Activated T-helper 9 cell treated with anti-CD3 and anti-CD28 coated beads, Interleukin-2, amount 50 U/mL, for 16 hours (primary cell): ENCODE data around the gene TBCC.
"Not testable (repeated sequence)": the region's sequence is repeated elsewhere in the genome, so short reads cannot be mapped to it uniquely, and the experiment has no call there.

Experiments
- DNase-seq: peaks from one replicate; pipeline ENCODE4 v3.0.0-alpha.2; 2020; ENCODE audit warnings: low read depth

The TBCC gene

DNA sequence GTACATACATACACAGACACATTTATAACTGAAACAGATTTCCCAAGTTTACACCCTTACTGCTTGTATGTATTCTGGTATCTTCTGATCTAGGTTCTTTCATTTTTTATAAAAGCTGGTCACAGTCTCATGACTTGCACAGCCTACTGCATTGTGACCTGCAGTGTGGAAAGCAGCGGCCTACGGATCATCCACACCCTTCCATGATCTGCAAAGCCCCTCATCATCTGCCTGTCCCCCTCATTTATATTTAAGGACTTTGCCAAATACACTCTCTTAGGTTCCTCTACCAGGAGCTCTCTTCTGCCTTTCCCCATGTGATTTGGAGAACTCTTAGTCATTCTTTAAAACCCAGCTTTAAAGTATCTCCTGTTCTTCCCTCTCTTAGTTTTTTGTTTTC lies 23.9 kb upstream of the TBCC start:
- no peak for DNase-seq

DNA sequence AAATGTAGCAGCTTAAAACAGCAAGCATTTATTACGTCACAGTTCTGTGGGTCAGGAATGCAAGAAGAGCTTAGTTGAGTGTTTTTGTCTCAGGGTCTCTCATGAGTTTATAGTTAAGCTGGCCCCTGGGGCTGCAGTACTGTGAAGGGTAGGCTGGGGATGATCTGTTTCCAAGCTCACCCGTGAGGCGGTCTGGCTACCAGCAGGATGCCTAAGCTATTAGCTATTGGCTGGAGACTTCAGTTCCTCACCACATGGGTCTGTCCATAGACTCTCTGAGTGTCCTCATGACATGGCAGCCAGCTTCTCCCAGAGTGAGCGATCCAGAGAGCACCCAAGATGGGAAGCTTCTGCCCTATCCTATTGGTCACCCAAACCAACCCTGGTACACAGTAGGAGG lies 23.1 kb upstream of the TBCC start:
- no peak for DNase-seq

DNA sequence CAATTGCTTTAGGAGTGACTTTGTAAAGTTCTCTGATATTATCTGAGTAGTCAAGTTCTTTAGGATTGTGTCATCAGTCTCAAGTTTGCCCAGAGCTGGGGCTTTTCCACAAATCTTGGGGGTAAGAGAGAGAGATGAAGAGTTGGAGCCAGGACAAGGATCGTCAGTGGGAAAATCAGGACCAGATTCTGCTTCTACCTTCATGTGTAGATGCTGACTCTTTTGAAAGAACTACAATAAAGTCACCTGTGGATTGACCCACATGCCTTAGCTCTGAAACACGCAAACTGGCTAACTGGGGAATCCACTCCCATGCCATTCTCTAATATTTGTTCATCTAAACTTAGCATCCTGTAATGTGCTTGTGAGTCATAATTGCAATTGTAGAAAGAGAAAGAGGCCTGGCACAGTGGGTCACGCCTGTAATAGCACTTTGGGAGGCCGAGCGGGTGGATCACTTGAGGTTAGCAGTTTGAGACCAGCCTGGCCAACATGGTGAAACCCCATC lies 20.3 kb upstream of the TBCC start:
- no peak for DNase-seq

DNA sequence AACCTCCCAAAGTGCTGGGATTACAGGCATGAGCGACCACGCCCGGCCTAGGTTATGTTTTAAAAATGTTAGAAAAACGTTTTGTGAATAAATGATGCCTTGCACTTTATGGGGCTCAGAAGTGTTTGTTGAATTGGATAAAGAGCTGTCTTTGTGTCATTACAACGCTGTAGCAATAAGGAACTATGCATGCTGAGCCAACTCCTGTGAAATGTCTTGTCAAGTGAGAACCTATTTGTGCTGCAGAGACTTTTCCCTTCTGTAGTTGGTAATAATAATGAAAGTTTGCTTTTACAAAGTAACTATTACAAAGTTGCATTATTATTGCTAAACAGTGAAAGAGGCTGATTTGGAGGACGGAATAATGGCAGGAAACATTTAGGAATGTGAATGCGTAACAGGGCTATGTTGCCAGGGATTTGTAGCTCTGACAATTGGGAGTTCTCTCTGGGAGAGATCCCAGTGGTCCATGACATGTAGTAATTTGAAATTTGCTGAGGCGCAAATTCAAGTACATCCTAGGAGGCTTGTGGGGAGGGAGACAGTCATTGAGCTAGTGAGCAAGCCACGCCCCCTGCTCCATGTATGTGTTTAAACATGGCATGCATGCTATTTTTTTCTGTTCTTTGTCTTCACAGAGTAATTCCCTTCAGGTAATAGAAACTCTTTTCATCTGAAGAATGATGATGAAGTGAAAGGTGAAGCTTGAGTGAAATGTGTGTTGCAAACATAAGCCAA lies 19.2 kb upstream of the TBCC start:
- no peak for DNase-seq

DNA sequence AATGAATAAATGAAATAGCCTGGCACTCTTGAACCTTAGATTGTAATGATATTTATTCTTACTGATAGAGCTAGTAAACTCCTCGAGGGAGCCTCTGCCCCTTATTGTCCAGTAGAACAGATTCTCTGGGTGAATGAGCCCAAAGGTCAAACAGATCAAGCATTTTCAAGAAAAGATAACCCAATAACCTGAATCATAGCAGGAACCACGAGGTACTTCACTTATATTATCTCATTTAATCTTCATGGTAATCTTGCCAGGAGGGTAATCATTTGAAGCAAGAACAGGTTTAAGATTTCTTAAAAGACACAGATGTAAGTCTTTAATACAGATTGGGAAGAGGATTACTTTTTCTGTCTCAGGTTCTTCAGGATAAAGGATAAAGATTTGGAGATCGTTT lies 17.0 kb upstream of the TBCC start:
- DNase-seq, result no peak

DNA sequence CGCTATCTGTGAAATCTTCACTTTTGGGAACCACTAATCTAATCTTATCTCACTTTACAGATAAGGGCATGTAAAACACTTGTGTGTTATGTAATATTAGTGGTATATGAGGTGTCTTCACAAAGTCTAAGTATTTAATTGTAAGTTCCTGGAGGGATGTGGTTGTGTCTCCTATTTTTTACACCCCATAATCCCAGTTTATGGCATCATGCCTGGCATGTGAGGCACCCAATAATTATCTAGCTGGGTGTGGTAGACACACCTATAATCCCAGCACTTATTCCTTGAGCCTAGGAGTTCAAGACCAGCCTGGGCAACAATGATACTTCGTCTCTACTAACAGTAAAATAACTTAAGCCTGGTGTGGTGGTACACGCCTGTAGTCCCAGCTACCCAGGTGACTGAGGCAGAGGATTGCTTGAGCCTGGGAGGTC lies 16.5 kb upstream of the TBCC start:
- DNase-seq, result no peak

DNA sequence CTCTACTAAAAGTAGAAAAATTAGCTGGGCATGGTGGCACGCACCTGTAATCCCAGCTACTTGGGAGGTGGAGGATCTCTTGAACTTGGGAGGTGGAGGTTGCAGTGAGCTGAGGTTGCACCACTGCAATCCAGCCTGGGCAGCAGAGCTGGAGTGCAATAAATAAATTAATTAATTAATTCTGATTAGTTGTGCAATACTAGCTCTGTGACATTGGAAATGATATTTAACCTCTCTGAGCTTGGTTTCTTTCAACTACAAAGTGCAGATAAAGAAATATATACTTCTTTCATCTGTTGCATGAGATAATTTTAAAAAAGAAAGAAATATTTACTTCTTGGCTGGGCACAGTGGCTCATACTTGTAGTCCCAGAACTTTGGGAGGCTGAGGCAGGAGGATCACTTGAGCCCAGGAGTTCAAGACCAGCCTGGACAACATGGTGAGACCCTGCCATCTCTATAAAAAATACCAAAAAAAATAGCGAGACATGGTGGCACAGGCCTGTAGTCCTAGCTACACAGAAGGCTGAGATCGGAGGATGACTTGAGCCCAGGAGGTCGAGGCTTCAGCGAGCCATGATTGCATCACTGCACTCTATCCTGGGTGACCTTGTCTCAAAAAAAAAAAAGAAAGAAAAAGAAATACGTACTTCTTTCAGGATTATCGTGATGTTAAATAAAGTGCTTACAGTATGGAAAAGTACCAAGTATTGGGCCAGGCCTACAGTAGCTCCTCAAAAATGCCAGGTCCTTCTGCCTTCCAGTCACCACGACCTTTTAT lies 15.6 kb upstream of the TBCC start:
- no peak for DNase-seq

DNA sequence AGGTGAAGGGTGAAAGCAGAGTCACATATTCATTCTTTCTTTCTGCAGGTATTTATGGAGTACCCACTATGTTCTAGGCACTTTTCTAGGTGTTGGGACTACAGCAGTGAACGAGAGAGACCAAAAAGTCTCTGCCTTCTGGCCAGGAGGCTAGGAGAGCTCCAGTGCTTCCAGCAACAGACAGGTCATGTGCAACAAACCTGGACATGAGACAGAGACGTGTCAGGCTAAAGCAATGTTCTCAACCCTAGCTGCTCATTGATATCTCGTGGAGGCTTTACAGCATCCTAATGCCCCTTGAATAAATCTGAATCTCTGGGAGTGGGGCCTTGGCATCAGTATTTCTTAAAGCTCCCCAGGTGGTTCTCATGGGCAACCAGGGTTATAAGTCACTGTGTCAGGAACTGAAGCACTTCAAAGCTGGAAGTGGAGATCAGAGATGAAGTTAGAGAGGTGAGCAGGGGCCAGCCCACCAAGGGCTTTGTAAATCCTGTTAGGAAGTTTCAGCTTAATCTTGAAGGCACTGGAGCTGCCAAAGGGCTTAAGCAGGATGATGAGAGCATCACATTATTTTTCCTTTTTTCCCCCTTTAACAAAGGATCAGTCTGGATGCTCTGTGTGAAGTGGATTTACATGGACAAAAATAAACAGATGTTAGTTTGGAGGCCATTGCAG lies 13.0 kb upstream of the TBCC start:
- DNase-seq, result no peak

DNA sequence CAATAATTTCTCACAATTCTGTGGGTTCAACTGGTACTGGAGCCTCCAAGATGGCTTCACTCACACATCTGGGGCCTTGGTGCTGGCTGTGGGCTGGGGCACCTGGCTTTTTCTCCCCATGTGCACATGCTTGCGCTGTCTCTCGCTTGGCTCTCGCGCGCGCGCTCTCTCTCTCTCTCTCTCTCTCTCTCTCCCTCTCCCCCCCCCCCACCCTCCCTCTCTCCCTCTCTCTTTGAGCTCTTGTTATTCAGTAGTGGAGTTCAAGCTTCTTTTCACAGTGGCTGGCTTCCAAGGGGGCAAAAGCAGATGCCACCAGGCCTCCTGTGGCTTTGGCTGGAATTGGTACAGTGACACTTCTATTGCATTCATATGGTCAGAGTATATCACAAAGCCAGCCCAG lies 10.8 kb upstream of the TBCC start:
- DNase-seq, result no peak

DNA sequence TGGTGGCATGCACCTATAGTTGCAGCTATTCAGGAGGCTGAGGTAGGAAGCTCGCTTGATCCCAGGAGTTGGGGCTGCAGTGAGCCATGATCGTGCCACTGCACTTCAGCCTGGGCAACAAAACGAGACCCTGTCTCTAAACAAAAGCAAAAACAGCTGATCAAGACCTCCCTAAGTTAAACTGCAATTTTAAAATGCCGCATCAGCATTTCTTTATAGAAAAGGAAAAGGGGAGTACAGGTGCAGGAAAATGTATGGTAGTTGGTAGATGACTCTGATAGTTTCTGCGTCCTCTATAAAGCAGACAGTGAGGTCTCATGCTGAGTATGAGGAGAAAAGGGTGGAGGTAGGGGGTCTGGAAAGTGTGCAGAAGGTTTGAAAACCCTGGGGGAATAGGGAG lies 8.9 kb upstream of the TBCC start:
- DNase-seq, result no peak

DNA sequence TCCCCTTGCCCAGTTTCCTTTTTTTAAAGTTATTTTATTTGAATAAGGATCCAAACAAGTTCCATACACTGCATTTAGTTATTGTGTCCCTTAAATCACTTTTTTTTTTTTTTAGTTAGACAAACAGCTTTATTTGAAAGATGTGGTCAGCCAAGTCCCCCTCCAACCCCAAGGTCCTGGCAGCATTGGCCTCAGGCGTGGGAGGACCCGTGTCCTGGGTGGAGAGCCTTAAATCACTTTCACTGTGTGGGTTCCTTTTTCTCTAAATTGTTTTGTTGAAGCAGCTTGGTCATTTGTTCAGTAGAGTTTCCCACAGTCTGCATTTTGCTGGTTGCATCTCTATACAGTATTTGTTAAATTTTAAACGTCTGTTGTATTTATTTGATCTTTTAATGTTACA lies 5.2 kb upstream of the TBCC start:
- no peak for DNase-seq

DNA sequence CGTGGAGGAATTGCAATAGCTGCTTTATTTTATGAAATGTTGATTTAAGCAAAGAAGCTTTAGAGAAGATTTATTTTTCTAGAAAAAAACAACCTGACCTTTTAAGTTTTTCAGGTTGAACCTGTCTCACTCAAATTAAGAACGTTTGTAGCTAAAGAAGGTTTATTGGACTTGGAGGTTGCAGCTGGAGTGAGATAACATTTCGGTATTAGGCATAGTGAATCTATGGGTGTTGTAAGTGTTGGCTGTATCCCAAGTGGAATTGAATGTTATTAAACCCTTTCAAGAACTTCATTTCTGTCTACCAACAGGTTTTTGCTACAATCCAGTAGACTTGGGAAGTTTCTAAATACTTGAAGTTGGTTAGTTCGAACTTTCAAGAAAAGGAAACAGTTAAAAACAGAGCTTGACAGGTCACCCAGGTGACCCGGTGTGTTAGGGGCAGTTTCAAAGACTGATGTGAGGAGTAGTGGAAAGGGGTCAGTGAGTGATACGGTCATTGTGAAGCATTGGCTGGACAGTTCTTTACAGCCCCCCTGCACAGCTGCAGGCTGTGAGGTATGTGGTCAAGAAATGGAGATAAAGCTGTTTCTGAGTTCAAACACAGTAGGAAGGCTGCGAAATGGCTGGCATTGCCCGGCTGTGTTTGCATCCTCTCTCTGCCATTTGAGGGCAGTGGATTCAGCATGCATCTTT lies 2.4 kb upstream of the TBCC start:
- no peak for DNase-seq

DNA sequence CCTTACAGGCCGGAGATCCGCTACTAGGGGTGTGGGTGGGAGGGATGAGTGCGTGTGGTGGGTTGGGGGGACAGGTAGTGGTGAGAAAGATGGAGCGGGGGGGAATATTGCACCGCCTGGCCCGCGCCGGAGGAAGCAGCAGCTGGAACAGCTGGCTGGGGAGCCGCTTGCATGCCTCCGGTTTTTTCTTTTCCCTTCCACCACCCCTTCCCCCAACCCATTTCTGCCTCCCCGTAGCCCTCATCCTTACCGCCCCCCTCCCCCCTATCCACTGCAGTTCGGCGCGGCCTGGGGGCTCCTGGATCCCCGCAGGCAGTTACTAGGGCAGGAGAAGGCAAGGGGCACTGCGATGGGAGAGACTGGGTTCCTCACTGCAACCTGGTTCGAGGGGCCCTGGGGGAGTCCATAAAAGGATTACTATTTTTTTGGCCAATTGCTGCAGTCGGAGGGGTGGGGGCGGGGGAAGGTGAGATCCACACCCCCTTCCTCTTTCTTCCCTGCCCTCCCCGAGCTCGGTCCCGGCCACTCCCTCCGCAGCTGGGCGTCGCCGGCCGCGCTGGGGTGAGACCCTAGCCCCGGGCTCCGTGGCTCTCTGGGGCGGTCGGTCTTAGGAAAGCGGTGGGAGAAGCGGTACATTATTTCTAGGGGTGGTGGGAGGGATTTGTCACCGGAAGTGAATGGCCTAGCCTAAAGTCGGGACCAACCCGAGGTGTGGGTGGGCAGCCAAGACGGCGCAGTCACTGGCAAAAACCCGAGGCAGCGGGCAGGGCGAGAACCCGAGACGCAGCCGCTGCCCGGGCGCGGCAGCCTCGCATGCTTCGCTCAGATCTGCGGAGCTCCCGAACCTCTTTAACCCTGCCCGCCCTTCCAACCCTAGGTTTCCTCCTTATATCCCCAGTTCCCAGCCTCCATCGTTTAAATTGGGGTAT lies 824 bp upstream of the TBCC start:
- peak; percentile 66 for DNase-seq

DNA sequence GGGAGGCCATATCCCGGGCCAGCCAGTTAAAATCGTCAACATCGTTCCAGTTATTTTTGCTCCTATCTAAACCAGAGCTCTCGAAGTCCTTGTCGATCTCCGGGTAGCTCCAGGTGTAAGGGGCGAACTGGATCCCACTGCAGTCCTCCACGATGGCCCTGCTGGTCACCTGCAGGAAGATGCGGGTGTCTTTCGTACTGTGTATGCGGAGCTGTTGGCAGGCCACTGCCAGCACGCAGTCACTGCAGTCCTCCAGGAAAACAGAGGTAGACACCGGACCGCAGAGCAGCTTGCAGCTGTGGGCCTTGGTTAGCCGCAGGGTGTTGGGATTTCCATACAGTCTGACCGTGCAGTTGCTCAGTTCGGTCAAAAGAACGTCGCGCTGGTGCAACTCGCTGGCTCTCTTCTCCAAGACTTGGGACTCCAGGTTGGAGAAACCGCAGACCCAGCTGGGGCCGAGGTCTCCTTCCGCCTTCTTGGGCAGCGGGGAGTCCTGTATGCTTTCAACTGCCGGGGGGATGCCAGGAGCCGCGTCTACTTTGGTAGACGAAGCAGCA lies 742 bp downstream of the TBCC start:
- DNase-seq, result no peak

DNA sequence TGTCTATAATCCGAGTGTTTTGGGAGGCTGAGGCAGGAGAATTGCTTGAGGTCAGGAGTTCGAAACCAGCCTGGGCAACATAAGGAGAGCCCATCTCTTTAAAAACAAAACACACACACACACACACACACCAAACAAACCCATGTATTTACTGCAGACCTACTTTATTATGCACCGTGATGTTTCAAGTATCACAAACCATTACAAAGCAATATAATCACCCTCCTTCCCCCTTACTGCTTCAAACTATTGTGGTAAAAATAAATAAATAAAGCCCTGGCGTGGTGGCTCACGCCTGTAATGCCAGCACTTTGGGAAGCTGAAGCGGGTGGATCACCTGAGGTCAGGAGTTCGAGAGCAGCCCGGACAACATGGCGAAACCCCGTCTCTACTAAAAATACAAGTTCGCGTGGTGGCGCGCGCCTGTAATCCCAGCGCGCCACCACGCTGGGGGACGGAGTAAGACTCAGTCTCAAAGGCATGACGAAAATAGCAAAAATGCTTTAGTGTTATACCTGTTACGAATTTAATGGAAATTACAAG lies 1.5 kb downstream of the TBCC start:
- no peak for DNase-seq

DNA sequence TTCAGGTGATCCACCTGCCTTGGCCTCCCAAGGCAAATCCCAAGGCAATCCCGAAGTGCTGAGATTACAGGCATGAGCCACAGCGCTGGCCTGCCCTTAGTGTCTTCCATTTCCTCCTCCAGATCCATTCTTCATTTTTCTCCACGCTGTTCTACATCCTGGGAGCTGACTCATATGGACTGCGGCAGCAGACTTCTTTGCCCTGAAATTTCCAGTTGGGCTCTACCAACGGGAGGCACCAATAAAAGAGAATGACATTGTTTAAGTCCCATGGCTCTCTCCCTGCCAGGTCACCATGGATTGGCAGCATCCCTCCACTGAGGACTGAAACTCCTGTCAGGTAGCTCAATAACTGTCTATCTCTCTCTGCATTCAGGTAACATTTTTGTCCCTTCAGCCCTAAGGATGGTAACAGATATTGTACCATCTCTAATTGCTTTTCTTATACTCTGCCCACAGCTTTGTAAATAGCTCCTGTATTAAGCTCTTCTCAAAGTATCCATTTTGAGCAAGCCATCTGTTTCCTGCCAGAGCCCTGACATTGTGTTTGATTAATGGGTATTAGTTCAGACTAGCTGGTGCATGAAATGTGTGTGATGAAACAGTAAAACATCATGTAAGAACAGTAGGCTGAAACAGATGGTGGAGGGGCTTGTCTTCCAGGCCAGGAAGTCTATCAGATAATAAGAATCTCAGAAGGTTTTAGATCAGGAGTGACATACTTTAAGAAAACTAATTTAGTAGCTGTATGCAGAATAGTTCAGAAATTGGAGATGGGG lies 3.6 kb downstream of the TBCC start:
- DNase-seq, result no peak

DNA sequence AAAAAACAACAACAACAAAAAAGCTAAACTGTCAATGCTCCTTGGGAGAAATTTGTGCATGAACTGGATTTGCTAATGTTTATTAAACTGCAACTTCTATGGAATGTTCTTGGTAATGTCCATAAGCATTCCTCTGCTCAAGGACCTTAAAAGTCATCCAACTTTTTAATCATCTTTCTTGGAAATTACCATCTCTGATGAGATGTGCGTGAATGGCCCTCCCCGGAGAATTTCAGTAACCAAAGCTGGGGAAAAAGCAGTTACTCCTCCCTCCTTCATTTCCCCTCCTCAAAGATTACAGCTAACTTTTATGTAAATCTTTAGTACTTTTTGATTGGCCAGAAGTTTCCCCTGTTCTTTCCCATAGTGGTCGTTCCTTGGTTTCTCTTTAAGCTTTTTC lies 5.2 kb downstream of the TBCC start:
- no peak for DNase-seq

DNA sequence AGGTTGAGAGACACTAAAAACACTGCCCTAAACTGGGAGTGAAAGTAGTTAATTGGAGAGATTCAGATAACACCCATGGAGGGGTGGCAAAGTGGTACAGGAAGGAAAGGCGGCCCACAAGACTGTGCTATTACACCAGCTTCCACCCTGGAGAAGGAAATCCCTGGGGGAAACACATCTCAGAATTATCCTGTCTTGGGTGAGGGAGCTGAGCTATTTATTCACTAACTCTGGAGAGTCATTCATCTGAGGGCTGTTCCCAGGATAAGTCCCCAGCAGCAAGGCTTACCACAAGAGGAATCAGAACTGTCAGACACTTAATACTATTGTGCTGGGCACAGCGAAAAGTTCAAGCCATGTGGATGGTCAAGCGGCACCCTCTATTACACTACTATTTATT lies 9.9 kb downstream of the TBCC start:
- DNase-seq, result no peak

DNA sequence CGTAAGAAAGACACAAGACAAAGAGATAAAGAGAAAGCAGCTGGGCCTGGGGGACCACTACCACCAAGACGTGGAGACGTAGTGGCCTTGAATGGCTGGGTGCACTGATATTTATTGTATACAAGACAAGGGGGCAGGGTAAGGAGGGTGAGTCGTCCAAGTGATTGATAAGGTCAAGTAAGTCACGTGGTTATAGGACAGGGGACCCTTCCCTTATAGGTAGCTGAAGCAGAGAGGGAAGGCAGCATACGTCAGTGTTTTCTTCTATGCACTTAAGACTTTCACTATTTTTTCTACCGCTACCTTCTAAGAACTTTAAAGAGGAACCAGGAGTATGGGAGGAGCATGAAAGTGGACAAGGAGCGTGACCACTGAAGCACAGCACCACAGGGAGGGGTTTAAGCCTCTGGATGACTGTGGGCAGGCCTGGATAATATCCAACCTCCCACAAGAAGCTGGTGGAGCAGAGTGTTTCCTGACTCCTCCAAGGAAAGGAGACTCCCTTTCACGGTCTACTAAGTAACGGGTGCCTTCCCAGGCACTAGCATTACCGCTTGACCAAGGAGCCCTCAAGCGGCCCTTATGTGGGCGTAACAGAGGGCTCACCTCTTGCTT lies 11.9 kb downstream of the TBCC start:
- DNase-seq, result not testable (repeated sequence)
